Peyer's patch (tissue), 4 donors: ENCODE measurements around the gene PNPLA3.

Experiments used
- CTCF ChIP-seq, 6 experiments: fragments of 450-650 bp in 4 of 6; fragments of 200-600 bp in 2 of 6; sonication (generic) in 1 of 6; IDR thresholded peaks; one replicate each; pipeline ENCODE4 v1.5.1; 2017 to 2019; ENCODE audit warnings: antibody characterized with exemption in 6 of 6, mild to moderate bottlenecking in 3 of 6, moderate library complexity in 1 of 6
- POLR2A ChIP-seq, 2 donors: fragments of 450-650 bp; IDR thresholded peaks; one replicate each; pipeline ENCODE4 v1.5.1; 2017; ENCODE audit warnings: antibody characterized with exemption in 2 of 2, mild to moderate bottlenecking in 2 of 2, moderate library complexity in 2 of 2

GRCh38 chr22:43993072-43993760, 69.6 kb downstream of the PNPLA3 start:
- TF ChIP-seq CTCF (IDR thresholded peaks at IDR 0.05) (peak; percentile 80 to 92 (median 85)), POLR2A (IDR thresholded peaks at IDR 0.05) (no peak)
